ENCODE results near the gene TCEAL4.

Gene TCEAL4

DNA sequence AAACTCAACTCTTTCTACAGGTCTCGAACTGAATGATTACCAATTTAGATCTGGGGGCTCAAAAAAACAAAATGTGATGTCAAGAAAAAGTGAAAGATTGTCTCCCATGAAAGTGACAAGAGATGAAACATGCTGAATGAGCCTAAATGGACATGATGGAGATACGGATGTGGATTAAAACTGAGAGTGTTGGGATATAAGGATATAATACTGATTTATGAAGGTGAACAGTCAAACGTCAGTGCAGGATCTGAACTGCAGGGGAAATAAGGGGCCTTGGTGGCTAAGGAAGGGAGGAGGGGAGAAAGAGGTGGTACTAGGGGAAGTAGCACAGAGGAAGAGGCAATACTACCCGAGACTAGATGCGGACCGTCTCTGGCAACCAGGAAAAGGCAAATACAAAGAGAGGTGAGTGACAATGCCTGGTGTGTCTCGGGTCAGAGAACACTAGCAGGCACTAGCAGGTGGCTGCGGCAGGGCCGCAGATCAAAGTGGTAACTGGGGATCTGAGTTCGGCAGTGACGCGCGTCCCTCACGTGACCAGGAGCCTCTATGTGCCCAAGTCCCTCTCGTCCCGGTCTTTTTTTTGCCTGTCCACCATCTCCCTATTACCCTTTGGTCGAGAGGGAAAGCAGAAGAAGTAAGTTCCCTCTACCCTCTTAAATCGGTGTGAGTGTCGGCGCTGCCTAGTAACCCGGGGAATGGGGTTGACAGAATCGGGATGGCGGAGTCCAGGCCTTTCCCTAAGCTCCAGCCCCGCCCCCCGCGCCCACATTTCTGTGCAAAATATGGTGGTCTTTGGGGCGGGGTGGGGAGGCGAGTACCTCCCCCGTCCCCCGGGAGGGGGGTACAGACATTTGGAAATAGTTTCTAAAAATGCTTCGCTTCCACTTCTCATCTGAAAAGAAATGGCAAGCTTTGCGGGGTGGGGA, 43.3 kb downstream of the TCEAL4 start, which contains the start of gene TCEAL1:
Gene TCEAL1, plus strand, starts transcription at position 590 of the 932 bp plus-strand sequence. CDS start 942 bp downstream, outside the sequence.
- Histone ChIP-seq H3K4me1 (ENCODE audit: control insufficient read depth, insufficient read depth, low read length) (peaks cover 13% of the 10 kb centered on the region), H3K27me3 (replicated peaks; ENCODE audit: control insufficient read depth, insufficient read depth, low read length) (peaks cover 3% of the 10 kb centered on the region), H3K9me3 (ENCODE audit: control insufficient read depth, low read length) (no peaks in the 10 kb centered on the region), H3K9ac (ENCODE audit: low read length) (peak within 1 kb of the TSS; percentile 91), H3K4me3 (ENCODE audit: low read length) (peak within 1 kb of the TSS; percentile 88), H3K36me3 (ENCODE audit: control insufficient read depth, insufficient read depth, low read length, severe bottlenecking) (no peaks in the 10 kb centered on the region)
- peak; percentile 62 for DNase-seq (ENCODE audit: low read depth)

GRCh38 chrX:103629318-103630170, 44.2 kb downstream of the TCEAL4 start:
- peak; percentile 69 for DNase-seq (ENCODE audit: low read depth)
- Histone ChIP-seq H3K9me3 (ENCODE audit: control insufficient read depth, low read length) (no peaks in the 10 kb centered on the region), H3K9ac (ENCODE audit: low read length) (peak overlapping the region; percentile 91), H3K4me3 (ENCODE audit: low read length) (peak overlapping the region; percentile 88), H3K36me3 (ENCODE audit: control insufficient read depth, insufficient read depth, low read length, severe bottlenecking) (no peaks in the 10 kb centered on the region), H3K4me1 (ENCODE audit: control insufficient read depth, insufficient read depth, low read length) (peaks cover 13% of the 10 kb centered on the region), H3K27me3 (replicated peaks; ENCODE audit: control insufficient read depth, insufficient read depth, low read length) (peaks cover 3% of the 10 kb centered on the region)

DNA sequence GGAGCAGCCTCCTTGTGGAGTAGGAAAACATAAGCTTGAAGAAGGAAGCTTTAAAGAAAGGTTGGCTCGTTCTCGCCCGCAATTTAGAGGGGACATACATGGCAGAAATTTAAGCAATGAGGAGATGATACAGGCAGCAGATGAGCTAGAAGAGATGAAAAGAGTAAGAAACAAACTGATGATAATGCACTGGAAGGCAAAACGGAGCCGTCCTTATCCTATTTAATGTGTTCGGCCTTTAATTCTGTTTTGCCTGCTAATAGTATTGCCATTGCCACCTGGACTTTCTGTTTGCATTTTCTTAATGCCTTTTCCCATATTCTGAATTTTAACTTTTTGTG, 44.8 kb downstream of the TCEAL4 start:
- no peak for DNase-seq (ENCODE audit: low read depth)
- H3K27me3 ChIP-seq (replicated peaks; ENCODE audit: control insufficient read depth, insufficient read depth, low read length): peaks cover 3% of the 10 kb centered on the region
- H3K9ac ChIP-seq (ENCODE audit: low read length): peak overlapping the region; percentile 91
- no peaks in the 10 kb centered on the region for H3K9me3 ChIP-seq (ENCODE audit: control insufficient read depth, low read length)
- H3K36me3 ChIP-seq (ENCODE audit: control insufficient read depth, insufficient read depth, low read length, severe bottlenecking): no peaks in the 10 kb centered on the region
- peaks cover 13% of the 10 kb centered on the region for H3K4me1 ChIP-seq (ENCODE audit: control insufficient read depth, insufficient read depth, low read length)
- peak overlapping the region; percentile 88 for H3K4me3 ChIP-seq (ENCODE audit: low read length)

DNA sequence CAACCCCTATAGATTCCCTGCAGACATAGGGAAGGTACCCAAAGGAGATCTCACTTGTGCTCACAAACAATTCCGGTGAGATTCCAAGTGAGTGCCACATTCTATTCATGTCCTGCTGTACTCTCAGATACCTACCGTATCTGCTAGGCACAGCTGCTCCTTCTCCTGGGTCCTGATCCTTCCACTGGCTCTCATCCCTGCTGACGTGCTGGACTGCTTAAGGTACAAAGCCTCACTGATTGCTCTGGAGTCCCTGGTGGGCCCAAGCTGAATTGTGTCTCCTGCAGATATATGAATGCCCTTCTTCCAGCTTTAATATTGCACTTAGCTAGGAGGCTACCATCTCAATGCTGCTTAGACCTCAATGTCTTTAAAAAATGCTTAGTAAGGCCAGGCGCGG, 45.8 kb downstream of the TCEAL4 start:
- no peaks in the 10 kb centered on the region for H3K36me3 ChIP-seq (ENCODE audit: control insufficient read depth, insufficient read depth, low read length, severe bottlenecking)
- H3K9me3 ChIP-seq (ENCODE audit: control insufficient read depth, low read length): no peaks in the 10 kb centered on the region
- DNase-seq (ENCODE audit: low read depth): no peak
- H3K9ac ChIP-seq (ENCODE audit: low read length): no peak overlapping the region
- peaks cover 13% of the 10 kb centered on the region for H3K4me1 ChIP-seq (ENCODE audit: control insufficient read depth, insufficient read depth, low read length)
- H3K4me3 ChIP-seq (ENCODE audit: low read length): peak overlapping the region; percentile 88
- H3K27me3 ChIP-seq (replicated peaks; ENCODE audit: control insufficient read depth, insufficient read depth, low read length): peaks cover 3% of the 10 kb centered on the region

- no peak overlapping the region for H3K4me3 ChIP-seq (ENCODE audit: low read length)
- H3K27me3 ChIP-seq (replicated peaks; ENCODE audit: control insufficient read depth, insufficient read depth, low read length): no peaks in the 10 kb centered on the region
- H3K36me3 ChIP-seq (ENCODE audit: control insufficient read depth, insufficient read depth, low read length, severe bottlenecking): no peaks in the 10 kb centered on the region
- H3K4me1 ChIP-seq (ENCODE audit: control insufficient read depth, insufficient read depth, low read length): peaks cover 7% of the 10 kb centered on the region
- DNase-seq (ENCODE audit: low read depth): no peak
- H3K9me3 ChIP-seq (ENCODE audit: control insufficient read depth, low read length): no peaks in the 10 kb centered on the region
- no peak overlapping the region for H3K9ac ChIP-seq (ENCODE audit: low read length)
Observed at GRCh38 chrX:103635436-103635835, 50.1 kb downstream of the TCEAL4 start.
